ENCODE data around the gene LSS. TPM values are rescaled to one million over a fixed set of nuclear protein-coding genes. Genes with fewer than 3 reads are reported as not detected.

The LSS gene
- total and polyA plus RNA-seq, 2 experiments from 2014 or later = 55.0 to 237 TPM

DNA sequence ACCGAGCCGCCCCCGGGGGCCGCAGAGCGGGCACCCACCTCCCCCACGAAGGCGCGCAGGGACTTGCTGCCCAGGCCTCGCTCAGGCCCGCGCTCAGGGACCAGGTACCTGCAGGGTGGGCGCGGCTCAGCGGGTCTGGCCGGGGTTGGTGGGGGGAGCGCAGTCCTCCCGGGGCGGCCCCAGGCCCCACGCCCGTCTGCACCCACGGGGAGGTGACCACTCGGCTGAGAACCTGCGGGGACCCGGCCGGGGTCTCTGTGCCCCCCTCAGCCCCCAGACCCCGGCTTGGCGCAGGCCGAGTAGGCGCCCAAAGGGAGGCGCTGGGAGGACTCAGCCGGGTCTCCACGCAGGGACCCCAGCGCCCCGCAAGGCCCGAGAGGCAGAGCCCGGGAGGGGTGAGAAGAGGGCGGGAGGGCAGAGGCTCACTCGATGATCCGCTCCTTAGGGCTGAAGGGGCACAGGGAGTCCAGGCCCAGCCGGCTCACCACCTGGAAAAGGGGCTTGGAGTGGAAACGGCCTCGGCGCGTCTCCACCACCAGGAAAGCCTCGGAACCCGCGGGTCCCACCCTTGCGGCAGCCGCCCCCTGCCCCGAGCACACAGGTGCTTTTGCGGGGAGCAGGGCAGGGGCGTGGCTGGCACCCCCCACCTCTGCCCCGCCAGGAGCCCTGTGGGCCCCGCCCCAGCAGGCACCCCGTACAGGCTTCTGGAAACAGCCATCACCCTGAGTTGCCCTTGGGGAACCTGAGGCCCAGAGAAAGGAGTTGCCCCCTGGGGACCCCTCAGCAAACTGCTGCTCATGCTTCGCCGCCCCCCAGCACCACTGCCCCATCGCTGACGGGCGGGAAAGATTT, 82.5 kb downstream of the LSS start:
- Histone ChIP-seq H3K9me2 (ENCODE audit: insufficient read depth) (no peaks in the 10 kb centered on the region), H4K20me1 (replicated peaks; ENCODE audit: insufficient read depth) (no peaks in the 10 kb centered on the region), H3K27ac (ENCODE audit: low read depth) (no peak overlapping the region), H3K4me1 (ENCODE audit: insufficient read depth) (no peaks in the 10 kb centered on the region), H3K36me3 (ENCODE audit: insufficient read depth) (no peaks in the 10 kb centered on the region), H3K79me2 (replicated peaks; ENCODE audit: insufficient read depth) (no peaks in the 10 kb centered on the region), H3K4me2 (no peak overlapping the region), H3K27me3 (ENCODE audit: insufficient read depth) (no peaks in the 10 kb centered on the region), H2AFZ (no peak overlapping the region), H3F3A (replicated peaks; ENCODE audit: low read depth) (0 out of 2 replicates have a peak, but pooled peaks cover 7% of the 10 kb centered on the region), H3K4me3 (no peak overlapping the region)
- Mint-ChIP-seq H3K9me3 (peaks cover 4% of the 10 kb centered on the region; the same call in 2 of the 3 replicates), H3K27ac (no peak overlapping the region), H3K4me3 (no peak overlapping the region), H3K4me1 (peaks cover 14% of the 10 kb centered on the region), H3K27me3 (ENCODE audit: insufficient read depth, low read depth, poor library complexity) (peaks cover 7% of the 10 kb centered on the region), H3K36me3 (ENCODE audit: low read depth) (peaks cover 17% of the 10 kb centered on the region)
- TF ChIP-seq, protein P1, sequence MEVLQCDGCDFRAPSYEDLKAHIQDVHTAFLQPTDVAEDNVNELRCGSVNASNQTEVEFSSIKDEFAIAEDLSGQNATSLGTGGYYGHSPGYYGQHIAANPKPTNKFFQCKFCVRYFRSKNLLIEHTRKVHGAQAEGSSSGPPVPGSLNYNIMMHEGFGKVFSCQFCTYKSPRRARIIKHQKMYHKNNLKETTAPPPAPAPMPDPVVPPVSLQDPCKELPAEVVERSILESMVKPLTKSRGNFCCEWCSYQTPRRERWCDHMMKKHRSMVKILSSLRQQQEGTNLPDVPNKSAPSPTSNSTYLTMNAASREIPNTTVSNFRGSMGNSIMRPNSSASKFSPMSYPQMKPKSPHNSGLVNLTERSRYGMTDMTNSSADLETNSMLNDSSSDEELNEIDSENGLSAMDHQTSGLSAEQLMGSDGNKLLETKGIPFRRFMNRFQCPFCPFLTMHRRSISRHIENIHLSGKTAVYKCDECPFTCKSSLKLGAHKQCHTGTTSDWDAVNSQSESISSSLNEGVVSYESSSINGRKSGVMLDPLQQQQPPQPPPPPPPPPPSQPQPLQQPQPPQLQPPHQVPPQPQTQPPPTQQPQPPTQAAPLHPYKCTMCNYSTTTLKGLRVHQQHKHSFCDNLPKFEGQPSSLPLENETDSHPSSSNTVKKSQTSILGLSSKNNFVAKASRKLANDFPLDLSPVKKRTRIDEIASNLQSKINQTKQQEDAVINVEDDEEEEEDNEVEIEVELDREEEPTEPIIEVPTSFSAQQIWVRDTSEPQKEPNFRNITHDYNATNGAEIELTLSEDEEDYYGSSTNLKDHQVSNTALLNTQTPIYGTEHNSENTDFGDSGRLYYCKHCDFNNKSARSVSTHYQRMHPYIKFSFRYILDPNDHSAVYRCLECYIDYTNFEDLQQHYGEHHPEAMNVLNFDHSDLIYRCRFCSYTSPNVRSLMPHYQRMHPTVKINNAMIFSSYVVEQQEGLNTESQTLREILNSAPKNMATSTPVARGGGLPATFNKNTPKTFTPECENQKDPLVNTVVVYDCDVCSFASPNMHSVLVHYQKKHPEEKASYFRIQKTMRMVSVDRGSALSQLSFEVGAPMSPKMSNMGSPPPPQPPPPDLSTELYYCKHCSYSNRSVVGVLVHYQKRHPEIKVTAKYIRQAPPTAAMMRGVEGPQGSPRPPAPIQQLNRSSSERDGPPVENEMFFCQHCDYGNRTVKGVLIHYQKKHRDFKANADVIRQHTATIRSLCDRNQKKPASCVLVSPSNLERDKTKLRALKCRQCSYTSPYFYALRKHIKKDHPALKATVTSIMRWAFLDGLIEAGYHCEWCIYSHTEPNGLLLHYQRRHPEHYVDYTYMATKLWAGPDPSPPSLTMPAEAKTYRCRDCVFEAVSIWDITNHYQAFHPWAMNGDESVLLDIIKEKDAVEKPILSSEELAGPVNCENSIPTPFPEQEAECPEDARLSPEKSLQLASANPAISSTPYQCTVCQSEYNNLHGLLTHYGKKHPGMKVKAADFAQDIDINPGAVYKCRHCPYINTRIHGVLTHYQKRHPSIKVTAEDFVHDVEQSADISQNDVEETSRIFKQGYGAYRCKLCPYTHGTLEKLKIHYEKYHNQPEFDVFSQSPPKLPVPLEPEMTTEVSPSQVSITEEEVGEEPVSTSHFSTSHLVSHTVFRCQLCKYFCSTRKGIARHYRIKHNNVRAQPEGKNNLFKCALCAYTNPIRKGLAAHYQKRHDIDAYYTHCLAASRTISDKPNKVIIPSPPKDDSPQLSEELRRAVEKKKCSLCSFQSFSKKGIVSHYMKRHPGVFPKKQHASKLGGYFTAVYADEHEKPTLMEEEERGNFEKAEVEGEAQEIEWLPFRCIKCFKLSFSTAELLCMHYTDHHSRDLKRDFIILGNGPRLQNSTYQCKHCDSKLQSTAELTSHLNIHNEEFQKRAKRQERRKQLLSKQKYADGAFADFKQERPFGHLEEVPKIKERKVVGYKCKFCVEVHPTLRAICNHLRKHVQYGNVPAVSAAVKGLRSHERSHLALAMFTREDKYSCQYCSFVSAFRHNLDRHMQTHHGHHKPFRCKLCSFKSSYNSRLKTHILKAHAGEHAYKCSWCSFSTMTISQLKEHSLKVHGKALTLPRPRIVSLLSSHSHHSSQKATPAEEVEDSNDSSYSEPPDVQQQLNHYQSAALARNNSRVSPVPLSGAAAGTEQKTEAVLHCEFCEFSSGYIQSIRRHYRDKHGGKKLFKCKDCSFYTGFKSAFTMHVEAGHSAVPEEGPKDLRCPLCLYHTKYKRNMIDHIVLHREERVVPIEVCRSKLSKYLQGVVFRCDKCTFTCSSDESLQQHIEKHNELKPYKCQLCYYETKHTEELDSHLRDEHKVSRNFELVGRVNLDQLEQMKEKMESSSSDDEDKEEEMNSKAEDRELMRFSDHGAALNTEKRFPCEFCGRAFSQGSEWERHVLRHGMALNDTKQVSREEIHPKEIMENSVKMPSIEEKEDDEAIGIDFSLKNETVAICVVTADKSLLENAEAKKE (CRISPR knock-in tag; IDR thresholded peaks at IDR 0.05) = no peak
- no peak for TF ChIP-seq JUNB (IDR thresholded peaks at IDR 0.05; ENCODE audit: unreplicated experiment)
- no peak for TF ChIP-seq EZH2phosphoT487 (IDR thresholded peaks at IDR 0.05; ENCODE audit: unreplicated experiment)
- TF ChIP-seq, protein P2, sequence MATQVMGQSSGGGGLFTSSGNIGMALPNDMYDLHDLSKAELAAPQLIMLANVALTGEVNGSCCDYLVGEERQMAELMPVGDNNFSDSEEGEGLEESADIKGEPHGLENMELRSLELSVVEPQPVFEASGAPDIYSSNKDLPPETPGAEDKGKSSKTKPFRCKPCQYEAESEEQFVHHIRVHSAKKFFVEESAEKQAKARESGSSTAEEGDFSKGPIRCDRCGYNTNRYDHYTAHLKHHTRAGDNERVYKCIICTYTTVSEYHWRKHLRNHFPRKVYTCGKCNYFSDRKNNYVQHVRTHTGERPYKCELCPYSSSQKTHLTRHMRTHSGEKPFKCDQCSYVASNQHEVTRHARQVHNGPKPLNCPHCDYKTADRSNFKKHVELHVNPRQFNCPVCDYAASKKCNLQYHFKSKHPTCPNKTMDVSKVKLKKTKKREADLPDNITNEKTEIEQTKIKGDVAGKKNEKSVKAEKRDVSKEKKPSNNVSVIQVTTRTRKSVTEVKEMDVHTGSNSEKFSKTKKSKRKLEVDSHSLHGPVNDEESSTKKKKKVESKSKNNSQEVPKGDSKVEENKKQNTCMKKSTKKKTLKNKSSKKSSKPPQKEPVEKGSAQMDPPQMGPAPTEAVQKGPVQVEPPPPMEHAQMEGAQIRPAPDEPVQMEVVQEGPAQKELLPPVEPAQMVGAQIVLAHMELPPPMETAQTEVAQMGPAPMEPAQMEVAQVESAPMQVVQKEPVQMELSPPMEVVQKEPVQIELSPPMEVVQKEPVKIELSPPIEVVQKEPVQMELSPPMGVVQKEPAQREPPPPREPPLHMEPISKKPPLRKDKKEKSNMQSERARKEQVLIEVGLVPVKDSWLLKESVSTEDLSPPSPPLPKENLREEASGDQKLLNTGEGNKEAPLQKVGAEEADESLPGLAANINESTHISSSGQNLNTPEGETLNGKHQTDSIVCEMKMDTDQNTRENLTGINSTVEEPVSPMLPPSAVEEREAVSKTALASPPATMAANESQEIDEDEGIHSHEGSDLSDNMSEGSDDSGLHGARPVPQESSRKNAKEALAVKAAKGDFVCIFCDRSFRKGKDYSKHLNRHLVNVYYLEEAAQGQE (IDR thresholded peaks at IDR 0.05; ENCODE audit: unreplicated experiment) = no peak
- TF ChIP-seq STAT1 (IDR thresholded peaks at IDR 0.05; ENCODE audit: unreplicated experiment) = no peak
- TF ChIP-seq POLR2AphosphoS5 (IDR thresholded peaks at IDR 0.05; ENCODE audit: low read depth) = no peak
- no peak for TF ChIP-seq ZNF114 (CRISPR knock-in tag; IDR thresholded peaks at IDR 0.05)
- TF ChIP-seq, protein P3, sequence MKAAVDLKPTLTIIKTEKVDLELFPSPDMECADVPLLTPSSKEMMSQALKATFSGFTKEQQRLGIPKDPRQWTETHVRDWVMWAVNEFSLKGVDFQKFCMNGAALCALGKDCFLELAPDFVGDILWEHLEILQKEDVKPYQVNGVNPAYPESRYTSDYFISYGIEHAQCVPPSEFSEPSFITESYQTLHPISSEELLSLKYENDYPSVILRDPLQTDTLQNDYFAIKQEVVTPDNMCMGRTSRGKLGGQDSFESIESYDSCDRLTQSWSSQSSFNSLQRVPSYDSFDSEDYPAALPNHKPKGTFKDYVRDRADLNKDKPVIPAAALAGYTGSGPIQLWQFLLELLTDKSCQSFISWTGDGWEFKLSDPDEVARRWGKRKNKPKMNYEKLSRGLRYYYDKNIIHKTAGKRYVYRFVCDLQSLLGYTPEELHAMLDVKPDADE (IDR thresholded peaks at IDR 0.05) = no peak
- no peak for TF ChIP-seq CREB1 (CRISPR knock-in tag; IDR thresholded peaks at IDR 0.05; ENCODE audit: low read depth)
- no peak for TF ChIP-seq EZH2 (IDR thresholded peaks at IDR 0.05; ENCODE audit: low read depth, unreplicated experiment)
- no peak for TF ChIP-seq ZNF331 (CRISPR knock-in tag; IDR thresholded peaks at IDR 0.05; ENCODE audit: low read depth)
- TF ChIP-seq, protein P4, sequence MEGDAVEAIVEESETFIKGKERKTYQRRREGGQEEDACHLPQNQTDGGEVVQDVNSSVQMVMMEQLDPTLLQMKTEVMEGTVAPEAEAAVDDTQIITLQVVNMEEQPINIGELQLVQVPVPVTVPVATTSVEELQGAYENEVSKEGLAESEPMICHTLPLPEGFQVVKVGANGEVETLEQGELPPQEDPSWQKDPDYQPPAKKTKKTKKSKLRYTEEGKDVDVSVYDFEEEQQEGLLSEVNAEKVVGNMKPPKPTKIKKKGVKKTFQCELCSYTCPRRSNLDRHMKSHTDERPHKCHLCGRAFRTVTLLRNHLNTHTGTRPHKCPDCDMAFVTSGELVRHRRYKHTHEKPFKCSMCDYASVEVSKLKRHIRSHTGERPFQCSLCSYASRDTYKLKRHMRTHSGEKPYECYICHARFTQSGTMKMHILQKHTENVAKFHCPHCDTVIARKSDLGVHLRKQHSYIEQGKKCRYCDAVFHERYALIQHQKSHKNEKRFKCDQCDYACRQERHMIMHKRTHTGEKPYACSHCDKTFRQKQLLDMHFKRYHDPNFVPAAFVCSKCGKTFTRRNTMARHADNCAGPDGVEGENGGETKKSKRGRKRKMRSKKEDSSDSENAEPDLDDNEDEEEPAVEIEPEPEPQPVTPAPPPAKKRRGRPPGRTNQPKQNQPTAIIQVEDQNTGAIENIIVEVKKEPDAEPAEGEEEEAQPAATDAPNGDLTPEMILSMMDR (conservative IDR thresholded peaks at IDR 0.05; ENCODE audit: low read depth in 2 of 2) = no peak
- no peak for TF ChIP-seq NANOG (IDR thresholded peaks at IDR 0.05; ENCODE audit: borderline replicate concordance)
- DNase-seq (ENCODE audit: low spot score) (no peak), ATAC-seq (no peak)
